ENCODE results near the gene DMXL2.

Gene DMXL2

DNA sequence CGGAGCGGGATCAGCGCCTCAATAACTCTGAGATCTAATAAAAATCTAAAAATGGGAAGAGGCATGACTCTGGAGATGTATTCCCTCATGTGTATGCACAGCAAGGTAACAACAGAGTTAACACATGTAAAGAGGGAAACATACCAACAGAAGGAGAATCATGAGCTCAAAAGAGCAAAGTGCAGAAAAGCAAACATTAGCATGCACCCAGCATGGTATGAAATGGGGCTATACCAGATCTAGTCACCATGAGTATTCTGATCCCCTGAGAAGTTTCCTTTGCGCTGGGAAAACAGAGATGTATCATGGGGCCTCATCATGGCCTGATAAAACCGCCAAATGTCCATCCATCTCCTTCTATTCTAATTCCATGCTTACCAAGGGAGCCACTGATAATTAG lies 152.1 kb downstream of the DMXL2 start:
- Histone ChIP-seq H3K4me3 (ENCODE audit: low read depth, low read length, poor library complexity, severe bottlenecking) (no peak overlapping the region), H3F3A (ENCODE audit: insufficient read depth, low read length) (no peaks in the 10 kb centered on the region), H2AFZ (ENCODE audit: low read length) (no peak overlapping the region), H3K79me2 (ENCODE audit: insufficient read depth, low read length) (no peaks in the 10 kb centered on the region), H3K27me3 (ENCODE audit: insufficient read depth, low read length) (no peaks in the 10 kb centered on the region), H3K27ac (ENCODE audit: low read depth, low read length, poor library complexity, severe bottlenecking) (no peak overlapping the region), H3K9me3 (ENCODE audit: low read length) (no peaks in the 10 kb centered on the region), H3K36me3 (ENCODE audit: insufficient read depth, low read length) (no peaks in the 10 kb centered on the region), H3K9me2 (ENCODE audit: low read depth, low read length) (no peaks in the 10 kb centered on the region), H3K4me1 (ENCODE audit: insufficient read depth, low read length, severe bottlenecking) (no peaks in the 10 kb centered on the region), H4K20me1 (ENCODE audit: insufficient read depth, low read length) (no peaks in the 10 kb centered on the region), H3K4me2 (ENCODE audit: low read length) (no peak overlapping the region), H3K9ac (ENCODE audit: low read length) (no peak overlapping the region)
- TF ChIP-seq EZH2 (IDR thresholded peaks at IDR 0.05; ENCODE audit: borderline replicate concordance, low read length): no peak
- TF ChIP-seq, protein P1, sequence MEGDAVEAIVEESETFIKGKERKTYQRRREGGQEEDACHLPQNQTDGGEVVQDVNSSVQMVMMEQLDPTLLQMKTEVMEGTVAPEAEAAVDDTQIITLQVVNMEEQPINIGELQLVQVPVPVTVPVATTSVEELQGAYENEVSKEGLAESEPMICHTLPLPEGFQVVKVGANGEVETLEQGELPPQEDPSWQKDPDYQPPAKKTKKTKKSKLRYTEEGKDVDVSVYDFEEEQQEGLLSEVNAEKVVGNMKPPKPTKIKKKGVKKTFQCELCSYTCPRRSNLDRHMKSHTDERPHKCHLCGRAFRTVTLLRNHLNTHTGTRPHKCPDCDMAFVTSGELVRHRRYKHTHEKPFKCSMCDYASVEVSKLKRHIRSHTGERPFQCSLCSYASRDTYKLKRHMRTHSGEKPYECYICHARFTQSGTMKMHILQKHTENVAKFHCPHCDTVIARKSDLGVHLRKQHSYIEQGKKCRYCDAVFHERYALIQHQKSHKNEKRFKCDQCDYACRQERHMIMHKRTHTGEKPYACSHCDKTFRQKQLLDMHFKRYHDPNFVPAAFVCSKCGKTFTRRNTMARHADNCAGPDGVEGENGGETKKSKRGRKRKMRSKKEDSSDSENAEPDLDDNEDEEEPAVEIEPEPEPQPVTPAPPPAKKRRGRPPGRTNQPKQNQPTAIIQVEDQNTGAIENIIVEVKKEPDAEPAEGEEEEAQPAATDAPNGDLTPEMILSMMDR (IDR thresholded peaks at IDR 0.05; ENCODE audit: low read length): no peak

DNA sequence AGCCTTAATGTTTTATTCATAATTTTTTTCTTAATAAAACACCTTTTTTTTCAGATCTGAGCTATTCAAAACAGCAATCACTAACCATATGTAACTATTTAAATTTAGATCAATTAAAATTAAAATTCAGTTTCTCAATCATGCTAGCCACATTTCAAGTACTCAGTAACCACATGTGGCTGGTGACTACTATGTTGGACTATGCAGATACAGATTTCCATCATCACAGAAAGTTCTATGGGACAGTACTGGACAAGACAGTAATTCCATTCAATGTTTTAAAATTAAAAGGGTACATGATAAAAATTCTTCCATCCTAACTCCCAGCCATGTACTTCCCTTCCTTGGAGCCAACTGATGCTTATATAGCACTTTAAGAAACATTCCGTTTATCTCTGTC lies 161.8 kb downstream of the DMXL2 start:
- H3K79me2 ChIP-seq (ENCODE audit: insufficient read depth, low read length): no peaks in the 10 kb centered on the region
- H2AFZ ChIP-seq (ENCODE audit: low read length): no peak overlapping the region
- H3K9me3 ChIP-seq (ENCODE audit: low read length): no peaks in the 10 kb centered on the region
- H3K36me3 ChIP-seq (ENCODE audit: insufficient read depth, low read length): no peaks in the 10 kb centered on the region
- no peak overlapping the region for H3K4me3 ChIP-seq (ENCODE audit: low read depth, low read length, poor library complexity, severe bottlenecking)
- no peak overlapping the region for H3K9ac ChIP-seq (ENCODE audit: low read length)
- H3K27ac ChIP-seq (ENCODE audit: low read depth, low read length, poor library complexity, severe bottlenecking): no peak overlapping the region
- no peaks in the 10 kb centered on the region for H3K9me2 ChIP-seq (ENCODE audit: low read depth, low read length)
- no peak overlapping the region for H3K4me2 ChIP-seq (ENCODE audit: low read length)
- no peaks in the 10 kb centered on the region for H3F3A ChIP-seq (ENCODE audit: insufficient read depth, low read length)
- no peaks in the 10 kb centered on the region for H4K20me1 ChIP-seq (ENCODE audit: insufficient read depth, low read length)
- H3K27me3 ChIP-seq (ENCODE audit: insufficient read depth, low read length): no peaks in the 10 kb centered on the region
- TF ChIP-seq, protein P1 (IDR thresholded peaks at IDR 0.05; ENCODE audit: low read length): no peak
- no peak for TF ChIP-seq EZH2 (IDR thresholded peaks at IDR 0.05; ENCODE audit: borderline replicate concordance, low read length)
- no peaks in the 10 kb centered on the region for H3K4me1 ChIP-seq (ENCODE audit: insufficient read depth, low read length, severe bottlenecking)

DNA sequence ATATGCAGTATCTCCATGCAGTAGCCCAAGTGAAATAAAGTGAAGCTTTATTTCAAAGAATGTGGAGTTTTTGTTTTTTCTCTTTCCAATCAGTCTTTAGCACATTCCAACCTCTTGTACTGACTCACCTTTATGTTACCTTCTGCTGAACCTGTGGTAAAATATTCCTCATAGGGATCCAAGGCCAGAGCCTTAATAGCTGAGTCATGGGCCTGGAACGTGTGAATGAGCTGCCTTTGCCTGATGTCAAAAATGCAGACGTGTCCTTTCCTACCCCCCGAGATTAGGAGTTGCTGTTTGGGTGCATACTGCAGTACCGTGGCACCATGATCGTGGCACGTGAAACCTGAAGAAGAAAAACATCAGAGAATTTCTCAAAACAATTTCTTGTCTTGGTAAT lies 172.6 kb downstream of the DMXL2 start:
- H3K4me1 ChIP-seq (ENCODE audit: insufficient read depth, low read length, severe bottlenecking): no peaks in the 10 kb centered on the region
- TF ChIP-seq EZH2 (IDR thresholded peaks at IDR 0.05; ENCODE audit: borderline replicate concordance, low read length): no peak
- TF ChIP-seq, protein P1 (IDR thresholded peaks at IDR 0.05; ENCODE audit: low read length): no peak
- H3K36me3 ChIP-seq (ENCODE audit: insufficient read depth, low read length): no peaks in the 10 kb centered on the region

More for the DNA sequence above, 172.6 kb downstream of the DMXL2 start:
- Histone ChIP-seq H2AFZ (ENCODE audit: low read length) (no peak overlapping the region), H3K9ac (ENCODE audit: low read length) (no peak overlapping the region), H3K4me2 (ENCODE audit: low read length) (no peak overlapping the region), H3K9me2 (ENCODE audit: low read depth, low read length) (no peaks in the 10 kb centered on the region), H3K9me3 (ENCODE audit: low read length) (no peaks in the 10 kb centered on the region), H3K4me3 (ENCODE audit: low read depth, low read length, poor library complexity, severe bottlenecking) (no peak overlapping the region), H3F3A (ENCODE audit: insufficient read depth, low read length) (no peaks in the 10 kb centered on the region), H4K20me1 (ENCODE audit: insufficient read depth, low read length) (no peaks in the 10 kb centered on the region), H3K79me2 (ENCODE audit: insufficient read depth, low read length) (no peaks in the 10 kb centered on the region), H3K27ac (ENCODE audit: low read depth, low read length, poor library complexity, severe bottlenecking) (no peak overlapping the region), H3K27me3 (ENCODE audit: insufficient read depth, low read length) (no peaks in the 10 kb centered on the region)

All from OCI-LY1 (cell line).